CD4-positive, alpha-beta T cell (primary cell): ENCODE measurements around the gene ALDH16A1. TPM values are rescaled to one million over a fixed set of nuclear protein-coding genes. Genes with fewer than 3 reads are reported as not detected.
A peak's percentile ranks its signal among the peaks of the same experiment; 100 is the strongest.

Experiments used
- ATAC-seq: fragments of 200-7000 bp; cut with Tn5 transposase; one replicate; pipeline ENCODE4 v1.10.0; 2022; ENCODE audit warnings: mild to moderate bottlenecking; ENCODE audit not compliant: poor library complexity
- CTCF ChIA-PET: fragments of 350-600 bp; sonication (Branson Sonifier 250); formaldehyde crosslinking; loops from one replicate; lab custom pipeline; 2021; ENCODE audit warnings: antibody characterized with exemption, inconsistent platforms; lab: Charles Lee
- POLR2A ChIA-PET: fragments of 350-600 bp; sonication (Branson Sonifier 250); formaldehyde crosslinking; loops from one replicate; lab custom pipeline; 2021; ENCODE audit warnings: antibody characterized with exemption, inconsistent platforms; lab: Charles Lee
- DNase-seq, 14 experiments: peaks; one replicate each; pipeline ENCODE4 v3.0.0-alpha.2; 2013 to 2020; ENCODE audit warnings: mixed read lengths in 2 of 14
- H3K27ac ChIP-seq, 2 donors: one replicate each; pipeline versions ENCODE4 v1.5.1 to v1.7.0; 2013; ENCODE audit warnings: low read length in 2 of 2, low read depth in 1 of 2, mild to moderate bottlenecking in 1 of 2
- H3K27me3 ChIP-seq, 2 experiments: 1 replicate in 1 of 2; 2 replicates in 1 of 2; pipeline versions ENCODE4 v1.6.1 to v1.7.0; 2013; ENCODE audit warnings: low read length in 2 of 2, control low read depth in 1 of 2, mild to moderate bottlenecking in 1 of 2, moderate library complexity in 1 of 2; ENCODE audit not compliant: insufficient read depth in 2 of 2, control insufficient read depth in 1 of 2
- H3K36me3 ChIP-seq: one replicate; pipeline ENCODE4 v1.6.1; 2013; ENCODE audit warnings: low read length, control low read depth; ENCODE audit not compliant: insufficient read depth
- H3K4me1 ChIP-seq: one replicate; pipeline ENCODE4 v1.6.1; 2013; ENCODE audit warnings: low read length, control low read depth; ENCODE audit not compliant: insufficient read depth
- H3K4me3 ChIP-seq: one replicate; pipeline ENCODE4 v1.5.1; 2013; ENCODE audit warnings: mild to moderate bottlenecking, low read length, moderate library complexity
- H3K9me3 ChIP-seq, 2 experiments: 1 replicate in 1 of 2; 2 replicates in 1 of 2; pipeline versions ENCODE4 v1.6.1 to v1.7.0; 2013; ENCODE audit warnings: low read length in 2 of 2, mild to moderate bottlenecking in 2 of 2, control low read depth in 1 of 2, moderate library complexity in 1 of 2; ENCODE audit not compliant: control insufficient read depth in 1 of 2, insufficient read depth in 1 of 2
- H3K27ac Mint-ChIP-seq: one replicate; pipeline ENCODE4 v1.8.0; 2020; ENCODE audit warnings: mixed read lengths
- H3K27me3 Mint-ChIP-seq: one replicate; pipeline ENCODE4 v1.8.0; 2021; ENCODE audit warnings: mixed read lengths
- H3K36me3 Mint-ChIP-seq: one replicate; pipeline ENCODE4 v1.8.0; 2021; ENCODE audit warnings: low read depth, mixed read lengths
- H3K4me1 Mint-ChIP-seq: one replicate; pipeline ENCODE4 v1.8.0; 2021; ENCODE audit warnings: low read depth, mixed read lengths
- H3K4me3 Mint-ChIP-seq: one replicate; pipeline ENCODE4 v1.8.0; 2020; ENCODE audit warnings: mild to moderate bottlenecking, mixed read lengths
- H3K9me3 Mint-ChIP-seq: one replicate; pipeline ENCODE4 v1.8.0; 2020; ENCODE audit warnings: mixed read lengths
- CTCF ChIP-seq: fragments of 200-600 bp; IDR thresholded peaks from one replicate; pipeline ENCODE4 v1.8.0; 2022; ENCODE audit warnings: antibody characterized with exemption, mild to moderate bottlenecking
- intact Hi-C, 2 experiments: fragments of 100-400 bp; cut with DNase I in 1 of 2; cut with micrococcal nuclease in 1 of 2; formaldehyde crosslinking; loops; one replicate each; pipeline versions ENCODE4 v1.15.1 to v1.9.0; 2023 to 2025; cut with DNase I, micrococcal nuclease
- total RNA-seq, 174 experiments: library from RNA in 2 of 174; stranded (reverse) in 2 of 174; gene quantifications; one replicate each; pipeline ENCODE4 v1.2.3 and lab custom pipeline; 2021 to 2026

ALDH16A1 gene
- total RNA-seq, 2 experiments from 2014 or later = 25.1 to 25.8 TPM

GRCh38 chr19:49475995-49476880 lies 23.2 kb downstream of the ALDH16A1 start:
- Mint-ChIP-seq H3K27me3 (no peaks in the 10 kb centered on the region), H3K4me1 (peaks cover 41% of the 10 kb centered on the region), H3K36me3 (peaks cover 57% of the 10 kb centered on the region), H3K4me3 (peak overlapping the region; percentile 100), H3K9me3 (no peaks in the 10 kb centered on the region), H3K27ac (peak overlapping the region; percentile 98)
- TF ChIP-seq CTCF = peak; percentile 67
- DNase-seq (peak; percentile 47 to 86 (median 68)), ATAC-seq (peak; percentile 47)
- H3K27ac ChIP-seq = peak overlapping the region; percentile 49 to 98
- POLR2A ChIA-PET = interaction anchor here (1.0 to 3.1 kb wide), 7 partner anchors 12 to 200 kb away, joined by 3 to 24 read pairs (median 13); partner anchors contain the start of genes ALDH16A1, PIH1D1, PRMT1 and RPL13A
- H3K27me3 ChIP-seq = no peaks in the 10 kb centered on the region
- intact Hi-C loops = loop anchor here (1.0 to 10.0 kb wide), 5 partner anchors 13 to 250 kb away; partner anchors contain the start of genes PRMT1 (in 1 of the 2) and RPS11 (in 1 of the 2)
- H3K36me3 ChIP-seq = peaks cover 37% of the 10 kb centered on the region
- peak overlapping the region; percentile 97 for H3K4me3 ChIP-seq
- H3K4me1 ChIP-seq = peaks cover 72% of the 10 kb centered on the region
- CTCF ChIA-PET = interaction anchor here (0.6 to 2.5 kb wide), 21 partner anchors 9 to 378 kb away, joined by 3 to 14 read pairs (median 4); partner anchors contain the start of genes ALDH16A1, CD37, NOSIP and PIH1D1
- H3K9me3 ChIP-seq = no peaks in the 10 kb centered on the region

- TF ChIP-seq CTCF = no peak
- DNase-seq = peak in 1 of 14 experiments; percentile 33
- intact Hi-C loops = loop anchor here in 1 of 2 experiments (10.0 kb wide), 2 partner anchors 195 to 395 kb away; partner anchors contain the start of genes PRMT1 and SNRNP70
- Histone ChIP-seq H3K4me3 (no peak overlapping the region), H3K4me1 (peaks cover 59% of the 10 kb centered on the region), H3K27me3 (no peaks in the 10 kb centered on the region), H3K36me3 (peaks cover 70% of the 10 kb centered on the region), H3K9me3 (no peaks in the 10 kb centered on the region), H3K27ac (no peak overlapping the region)
- Mint-ChIP-seq H3K4me3 (no peak overlapping the region), H3K27me3 (no peaks in the 10 kb centered on the region), H3K4me1 (peaks cover 15% of the 10 kb centered on the region), H3K9me3 (no peaks in the 10 kb centered on the region), H3K36me3 (peaks cover 84% of the 10 kb centered on the region), H3K27ac (no peak overlapping the region)
- CTCF ChIA-PET = interaction anchor here (0.7 kb wide), 2 partner anchors 39 to 66 kb away, joined by 3 read pairs; no protein-coding TSS in a partner anchor
- POLR2A ChIA-PET = no interaction called here
- no peak for ATAC-seq
Measured at GRCh38 chr19:49479975-49480628, 27.1 kb downstream of the ALDH16A1 start.
